Left renal pelvis (tissue), 4 donors: Measurements from ENCODE around the gene SMCHD1. TPM values are rescaled to one million over a fixed set of nuclear protein-coding genes. Genes with fewer than 3 reads are reported as not detected.

Source experiments
- DNase-seq, 4 donors: peaks; one replicate each; pipeline ENCODE4 v3.0.0-alpha.2; 2013; ENCODE audit warnings: low read depth in 4 of 4, low spot score in 3 of 4
- polyA plus RNA-seq, 4 donors: library from polyadenylated mRNA; unstranded; fragments of 120-200 nt; gene quantifications; one replicate each; pipeline ENCODE4 v1.2.1, GENCODE V29; 2013; ENCODE audit not compliant: insufficient read length in 4 of 4

Gene SMCHD1
- 10 to 100 TPM; 57.4 to 68.5 (median 64.2) TPM for polyA plus RNA-seq

DNA sequence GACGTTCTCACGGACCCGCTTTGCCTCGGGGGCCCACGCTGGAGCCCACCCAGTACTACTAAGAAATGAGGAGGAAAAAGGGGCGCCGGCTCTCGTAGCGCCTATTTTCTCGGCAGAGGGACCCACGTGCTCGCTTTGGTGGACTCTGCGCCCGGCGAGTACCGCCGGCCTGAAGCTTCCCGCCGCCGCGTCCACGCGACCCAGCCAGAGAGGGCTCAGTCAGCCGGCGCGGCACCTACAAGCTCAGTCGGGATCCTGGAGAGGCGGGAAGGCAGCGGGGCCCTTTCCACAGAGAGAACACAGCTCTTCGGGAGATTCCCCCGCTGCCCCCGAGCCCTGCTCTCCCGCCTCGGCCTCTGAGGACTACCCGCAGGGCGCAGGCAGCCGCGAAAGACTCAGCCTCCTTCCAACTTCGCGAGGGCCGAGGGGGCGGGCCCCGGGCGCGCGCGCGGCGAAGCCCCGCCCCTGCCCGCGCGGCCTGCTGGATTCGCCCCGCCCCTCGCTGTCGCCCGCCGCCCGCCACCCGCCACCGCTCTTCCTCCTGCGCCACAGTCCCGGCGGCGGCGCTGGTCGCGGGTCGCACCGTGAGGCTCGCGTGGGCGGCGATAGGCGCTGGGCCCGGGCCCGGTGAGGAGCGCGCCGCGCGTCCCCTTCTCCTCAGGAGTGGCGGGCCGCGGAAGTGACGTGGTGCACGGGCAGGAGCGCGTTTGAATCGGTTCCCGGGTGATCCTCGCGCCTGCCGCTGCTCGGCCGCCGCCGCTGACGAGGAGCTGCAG is at the start of gene SMCHD1:
Gene SMCHD1 (plus strand): TSS at position 549 of the 776 bp plus-strand sequence. CDS start 350 bp downstream, outside the sequence.
- peak; percentile 55 to 71 (median 66) for DNase-seq

DNA sequence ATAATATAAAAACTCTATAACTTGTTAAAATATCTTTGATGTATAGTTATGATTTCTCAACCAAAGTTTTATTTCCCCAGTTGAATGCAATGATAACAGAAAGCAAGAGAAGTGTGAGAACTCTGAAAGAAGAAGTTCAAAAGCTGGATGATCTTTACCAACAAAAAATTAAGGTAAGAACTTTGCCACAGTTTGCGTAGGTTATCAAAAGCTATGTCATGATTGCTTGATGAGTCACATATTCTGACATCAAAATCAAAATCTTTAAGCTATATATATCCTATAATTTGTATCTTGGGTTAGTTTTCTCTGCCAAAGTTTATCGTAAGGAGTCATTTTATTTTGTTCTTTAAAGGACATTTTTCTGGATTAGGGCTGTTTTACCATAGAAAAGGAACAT is 49.2 kb upstream of the SMCHD1 start:
- no peak for DNase-seq

DNA sequence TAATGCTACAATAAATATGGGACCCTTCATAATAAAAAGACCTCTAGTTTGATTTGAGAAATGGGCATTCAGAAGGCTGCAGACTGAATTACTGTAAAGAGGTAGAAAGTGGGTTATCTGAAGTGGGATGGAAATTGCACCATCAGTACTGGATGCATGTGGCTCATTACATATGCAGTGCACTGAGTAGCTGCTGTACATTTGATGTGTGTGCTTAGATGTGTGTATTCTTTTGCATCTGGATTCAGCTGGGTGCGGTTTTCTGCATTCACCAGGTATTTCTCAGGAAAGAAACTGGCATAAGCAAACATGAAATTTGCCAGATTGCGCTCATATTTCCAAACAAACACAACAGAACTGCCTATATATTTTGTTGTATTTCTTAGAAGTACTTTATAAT is 45.9 kb upstream of the SMCHD1 start:
- DNase-seq = no peak

DNA sequence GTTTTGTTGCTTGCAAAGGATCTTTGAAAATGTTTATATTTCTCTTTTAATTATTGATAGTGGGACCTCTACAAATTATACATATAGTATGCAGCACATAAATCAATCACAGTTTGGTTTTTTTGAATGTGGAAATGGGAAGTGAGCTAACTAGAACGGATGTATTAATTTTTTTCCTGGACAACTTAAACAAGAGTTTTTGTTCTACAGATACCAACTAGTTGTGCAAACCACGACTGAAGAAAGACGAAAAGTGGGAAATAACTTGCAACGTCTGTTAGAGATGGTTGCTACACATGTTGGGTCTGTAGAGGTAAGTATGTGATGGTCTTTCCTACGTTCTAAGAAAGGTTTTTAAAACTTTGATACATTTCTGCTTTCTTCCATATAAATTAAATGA is 45.0 kb upstream of the SMCHD1 start:
- DNase-seq = no peak

DNA sequence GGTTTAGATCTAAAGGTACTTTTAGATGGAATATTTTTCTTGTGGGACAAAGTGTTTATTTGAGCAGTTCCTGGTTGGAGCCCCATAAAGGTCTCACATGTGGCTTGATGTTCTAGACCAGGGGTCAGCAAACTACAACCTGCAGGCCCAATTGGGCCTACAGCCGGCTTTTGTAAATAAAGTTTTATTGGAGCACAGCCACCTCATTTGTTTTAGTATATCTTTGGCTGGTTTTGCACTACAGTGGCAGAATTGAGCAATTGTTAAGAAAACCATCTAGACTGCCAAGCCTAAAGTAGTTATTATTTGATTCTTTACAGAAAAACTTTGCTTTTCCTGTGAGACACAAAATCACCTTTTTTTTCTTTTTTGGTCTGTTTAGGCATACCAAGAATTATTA is 42.5 kb upstream of the SMCHD1 start:
- no peak for DNase-seq

DNA sequence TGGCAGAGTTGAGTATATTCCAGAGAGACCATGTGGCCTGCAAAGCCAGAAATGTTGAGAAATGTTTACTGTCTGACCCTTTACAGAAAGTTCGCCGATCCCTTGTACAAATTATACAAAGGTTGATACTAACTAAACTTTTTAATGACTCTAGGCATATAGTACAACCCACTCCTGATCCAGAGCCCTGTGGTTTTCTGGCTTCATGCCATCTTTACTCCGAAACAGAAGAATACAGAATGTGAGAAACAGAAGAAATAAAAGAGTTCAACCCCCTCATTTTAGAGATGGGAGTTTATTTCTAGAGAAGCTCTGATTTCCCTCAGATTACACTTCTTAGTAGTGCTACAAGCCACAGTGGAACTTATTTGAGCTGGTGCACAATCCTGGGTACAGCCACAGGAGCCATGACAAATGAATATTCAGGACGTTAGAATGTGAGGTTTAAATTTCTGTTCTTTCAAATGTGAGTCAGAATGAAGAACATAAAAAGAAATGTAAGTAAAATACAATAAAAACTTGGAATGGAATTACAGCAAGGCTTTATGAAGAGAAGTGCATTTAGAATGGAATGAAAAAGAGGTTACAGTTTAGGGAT is 38.0 kb upstream of the SMCHD1 start:
- DNase-seq = no peak

DNA sequence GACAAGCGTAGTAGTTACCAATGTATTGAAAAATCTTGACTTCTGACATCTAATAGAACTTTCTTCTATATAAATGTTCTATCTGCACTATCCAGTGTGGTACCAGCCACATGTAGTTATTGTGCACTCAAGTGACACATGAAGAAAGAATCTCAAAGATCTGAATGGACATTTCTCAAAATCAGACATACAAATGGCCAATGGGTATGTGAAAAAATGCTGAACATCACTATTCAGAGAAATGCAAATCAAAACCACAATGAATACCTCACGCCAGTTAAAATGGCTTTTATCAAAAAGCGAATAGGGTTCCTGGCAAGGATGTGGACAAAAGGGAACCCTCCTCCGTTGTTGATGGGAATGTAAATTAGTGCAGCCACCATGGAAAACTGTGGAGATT is 37.5 kb upstream of the SMCHD1 start:
- no peak for DNase-seq

DNA sequence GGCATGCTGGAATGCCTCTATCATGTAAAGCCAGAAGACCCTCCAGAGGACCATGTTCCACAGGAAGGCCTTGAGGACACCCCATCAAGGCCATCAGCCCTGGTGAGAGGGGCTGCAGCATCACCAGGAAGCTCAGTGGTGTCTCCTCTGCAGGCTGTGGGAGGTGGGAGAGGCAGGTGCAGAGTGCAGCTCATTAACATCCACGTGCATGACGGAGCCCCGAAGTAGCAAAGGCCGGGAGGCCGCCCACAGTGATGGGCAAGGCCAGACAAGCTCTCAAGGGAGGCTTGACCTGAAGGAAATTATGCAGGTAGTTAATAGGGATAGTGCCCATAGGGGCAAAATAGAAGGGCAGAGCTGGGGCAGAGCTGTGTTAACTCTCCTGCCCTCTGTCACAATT is 30.3 kb upstream of the SMCHD1 start:
- no peak for DNase-seq

DNA sequence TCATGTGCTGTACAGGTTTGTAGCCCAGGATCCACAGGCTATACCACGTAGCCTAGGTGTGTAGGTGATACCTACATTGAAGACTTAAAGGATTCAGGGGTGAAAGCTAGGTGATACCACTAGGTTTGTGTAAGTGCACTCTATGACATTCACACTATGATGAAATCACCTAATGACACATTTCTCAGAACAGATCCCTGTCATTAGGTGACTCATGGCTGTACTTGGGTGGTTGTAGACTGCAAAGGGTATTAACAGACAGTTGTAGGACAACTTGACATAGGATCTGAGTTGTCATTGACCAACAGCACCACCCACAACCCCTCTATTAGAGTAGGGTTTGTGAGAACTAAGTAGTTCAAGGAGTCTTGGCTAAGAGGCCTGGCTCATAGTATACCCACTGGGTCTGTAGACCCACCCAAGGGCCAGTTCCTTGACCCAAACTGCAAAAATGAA is 27.7 kb upstream of the SMCHD1 start:
- DNase-seq = no peak

DNA sequence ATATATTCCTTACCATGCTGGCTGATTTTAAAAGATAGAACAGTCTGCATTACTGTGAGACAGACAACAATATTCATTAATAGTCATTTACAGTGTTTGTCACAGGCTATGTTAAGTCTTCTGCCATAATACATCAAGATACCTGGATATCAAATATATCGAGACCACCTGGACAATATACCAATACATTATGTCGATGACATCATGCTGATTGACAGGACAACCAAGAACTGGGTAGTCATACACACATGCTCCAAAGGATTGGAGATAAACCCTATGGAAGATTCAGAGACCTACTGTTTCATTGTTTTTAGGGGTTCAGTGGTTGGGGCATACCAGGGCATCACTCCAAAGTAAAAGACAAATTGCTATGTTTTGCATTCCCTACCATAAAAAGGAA is 26.5 kb upstream of the SMCHD1 start:
- DNase-seq = no peak

DNA sequence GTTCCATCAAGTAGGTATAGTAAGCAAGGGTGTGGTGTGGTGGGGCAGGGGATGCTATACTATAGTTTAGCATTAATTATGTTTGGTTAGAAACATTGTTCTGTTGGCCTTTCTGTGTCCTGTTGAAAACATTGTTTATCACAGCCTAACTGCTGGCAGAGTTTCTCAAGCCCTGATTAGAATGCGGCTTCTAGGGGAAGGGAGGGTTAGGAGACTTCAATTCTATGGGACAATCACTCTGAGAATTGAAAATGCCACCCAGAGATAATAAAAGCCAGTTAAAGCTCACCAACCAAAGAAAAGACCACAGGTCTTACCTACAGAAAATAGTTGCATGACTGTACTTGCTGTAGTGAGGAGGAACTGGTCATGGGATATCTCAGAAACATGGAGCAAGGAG is 19.9 kb upstream of the SMCHD1 start:
- DNase-seq = no peak

DNA sequence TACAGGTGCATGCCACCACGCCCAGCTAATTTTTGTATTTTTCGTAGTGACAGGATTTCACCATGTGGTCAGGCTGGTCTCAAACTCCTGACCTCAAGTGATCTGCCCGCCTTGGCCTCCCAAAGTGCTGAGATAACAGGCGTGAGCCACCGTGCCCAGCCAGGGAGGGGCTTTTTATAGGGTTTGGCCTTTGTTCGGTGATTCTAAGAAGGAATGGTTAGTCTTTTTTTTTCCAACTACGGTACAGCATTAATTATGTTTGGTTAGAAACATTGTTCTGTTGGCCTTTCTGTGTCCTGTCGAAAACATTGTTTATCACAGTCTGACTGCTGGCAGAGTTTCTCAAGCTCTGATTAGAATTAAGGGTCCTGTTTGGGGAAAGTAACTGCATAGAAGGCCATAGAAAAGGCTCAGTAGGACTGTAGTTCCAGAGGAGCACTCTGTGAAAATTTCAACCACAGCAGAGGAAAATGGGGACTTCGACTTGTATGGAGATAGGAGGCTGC is 19.3 kb upstream of the SMCHD1 start:
- DNase-seq = peak in 1 of 4 donors; percentile 8

DNA sequence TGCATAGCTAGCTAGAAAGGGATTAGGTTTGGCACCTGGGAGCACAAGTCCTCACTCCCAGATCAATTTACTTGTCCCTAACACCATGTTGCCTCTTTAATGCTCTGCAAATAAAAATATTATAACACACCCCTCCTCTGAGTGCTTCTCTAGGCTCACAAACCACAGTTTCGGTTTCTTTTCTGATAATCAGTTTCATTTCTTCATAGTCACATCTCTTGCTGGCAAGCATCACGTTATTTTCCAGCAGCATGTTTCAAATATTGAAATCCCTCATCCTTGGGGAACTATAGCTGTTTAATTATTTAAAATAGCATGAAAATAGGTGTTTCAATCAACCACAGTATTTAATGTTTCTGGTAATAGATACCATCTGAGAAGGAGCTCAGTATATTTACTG is 13.9 kb upstream of the SMCHD1 start:
- no peak for DNase-seq

DNA sequence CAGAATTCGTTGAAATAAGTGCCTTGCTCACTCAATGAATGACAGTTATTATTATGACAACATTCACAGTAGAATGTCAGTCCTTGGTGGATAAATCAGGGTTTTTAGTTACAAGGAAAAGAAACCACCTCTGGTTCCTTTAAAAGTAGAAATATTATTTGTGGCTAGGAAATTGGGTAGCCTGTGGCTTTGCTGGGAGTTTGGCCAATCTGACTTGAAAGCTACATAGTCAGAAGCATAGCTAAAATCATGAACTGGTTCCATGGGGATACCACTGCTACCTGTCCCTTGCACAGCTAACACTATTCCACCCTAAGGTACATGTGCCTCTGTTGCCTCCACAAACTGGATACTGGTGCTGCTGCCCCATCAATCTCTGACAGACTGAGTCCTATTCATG is 12.8 kb upstream of the SMCHD1 start:
- DNase-seq = no peak

DNA sequence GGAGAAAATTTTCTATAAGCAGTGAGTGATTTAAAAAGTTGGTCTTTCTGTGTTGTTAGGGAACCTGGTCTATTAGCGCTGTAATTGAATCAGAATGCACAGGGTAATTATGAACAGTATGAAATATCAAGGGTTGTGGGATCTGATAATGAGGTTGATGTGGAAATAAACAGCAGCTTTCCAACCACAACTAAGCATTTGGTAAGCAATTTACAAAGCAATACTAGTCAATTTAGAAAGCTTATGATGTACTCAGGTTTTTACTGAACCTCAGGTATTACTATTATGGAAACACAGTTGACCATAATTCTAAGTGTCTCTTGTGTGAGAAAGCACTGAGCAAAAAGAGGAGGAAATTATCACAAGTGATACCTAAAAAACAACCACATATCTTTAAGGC is 11.0 kb upstream of the SMCHD1 start:
- no peak for DNase-seq

DNA sequence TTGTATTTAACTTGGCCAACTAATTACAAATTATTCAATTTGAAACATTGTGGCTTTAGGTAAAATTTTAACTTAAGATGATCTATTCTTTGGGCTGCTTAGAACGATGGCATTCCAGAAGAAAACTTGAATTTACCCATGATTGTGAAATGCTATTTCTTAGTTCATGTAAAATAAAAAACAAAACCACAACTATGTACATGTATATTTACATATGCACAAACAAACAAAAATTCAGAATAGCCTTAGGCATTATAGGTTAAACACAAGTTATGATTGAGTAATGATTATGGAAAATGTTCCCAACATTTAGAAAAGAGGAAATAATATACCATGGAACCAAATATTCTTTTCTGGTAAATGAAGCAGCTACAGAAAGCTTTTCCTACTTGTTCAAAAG is 3.5 kb upstream of the SMCHD1 start:
- no peak for DNase-seq

DNA sequence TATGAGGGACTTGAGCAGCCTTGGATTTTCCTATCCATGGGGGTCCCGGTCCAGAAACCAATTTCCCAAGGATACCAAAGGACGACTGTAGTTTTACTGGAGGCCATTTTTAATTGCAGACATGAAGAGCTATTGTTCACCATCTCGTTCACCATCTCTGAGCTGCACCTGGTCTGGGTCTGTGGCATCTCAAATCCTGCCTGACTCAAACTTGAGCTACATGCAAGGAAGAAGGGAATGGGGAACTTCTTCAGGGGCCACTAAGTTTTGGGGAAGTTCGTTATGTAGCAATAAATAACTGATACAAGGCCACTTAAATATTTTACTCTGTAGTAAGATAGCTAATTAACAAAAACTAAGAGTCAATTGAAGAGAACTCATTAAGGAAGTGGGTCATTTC is 2.1 kb upstream of the SMCHD1 start:
- no peak for DNase-seq

DNA sequence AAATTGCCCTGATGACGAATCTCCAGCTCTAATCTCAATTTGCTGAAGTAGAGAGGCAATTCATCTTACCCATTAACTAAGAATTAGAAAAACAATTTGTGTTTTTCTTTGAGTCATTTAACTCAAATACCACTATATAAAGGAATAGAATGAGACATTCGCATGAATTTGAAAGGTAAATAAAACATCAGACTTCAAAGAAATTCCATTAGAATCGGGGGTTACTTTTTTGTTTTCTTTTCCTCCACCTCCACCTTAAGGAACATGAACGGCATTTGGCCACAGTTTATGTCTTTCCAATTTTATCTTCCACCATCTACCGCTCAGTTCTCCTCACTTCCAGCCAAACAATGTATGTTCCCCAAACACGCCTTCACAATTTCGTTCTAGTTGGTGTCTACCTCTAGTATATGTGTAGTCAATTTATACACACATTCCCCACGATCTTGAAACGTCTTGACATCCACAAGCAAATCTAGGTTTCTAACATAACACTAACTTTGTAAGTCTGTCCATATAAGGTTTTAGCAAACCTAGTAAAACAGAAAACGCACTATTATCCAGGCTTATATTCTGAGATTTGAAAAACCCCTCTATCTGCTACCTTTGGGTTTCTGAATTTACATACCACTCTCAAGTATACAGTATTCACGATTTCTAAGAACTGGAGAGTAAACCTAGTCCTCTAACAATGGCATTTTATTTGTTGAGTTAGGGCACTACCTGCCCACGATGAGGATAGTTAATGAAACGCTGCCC is 1.2 kb upstream of the SMCHD1 start:
- DNase-seq = peak in 1 of 4 donors; percentile 51

DNA sequence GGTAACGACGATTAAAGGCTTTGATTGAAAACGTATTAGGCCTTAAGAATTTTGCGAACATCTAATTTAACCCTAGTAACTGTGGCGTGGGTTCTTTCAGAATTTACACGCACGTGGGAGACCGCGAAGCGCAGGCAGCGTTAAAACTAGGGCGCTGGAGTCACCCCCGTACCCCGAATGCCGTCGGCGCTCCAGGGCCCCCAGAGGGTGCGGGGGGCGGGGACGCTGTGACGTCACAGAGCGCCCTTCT is 673 bp upstream of the SMCHD1 start:
- DNase-seq = peak in 1 of 4 donors; percentile 26

DNA sequence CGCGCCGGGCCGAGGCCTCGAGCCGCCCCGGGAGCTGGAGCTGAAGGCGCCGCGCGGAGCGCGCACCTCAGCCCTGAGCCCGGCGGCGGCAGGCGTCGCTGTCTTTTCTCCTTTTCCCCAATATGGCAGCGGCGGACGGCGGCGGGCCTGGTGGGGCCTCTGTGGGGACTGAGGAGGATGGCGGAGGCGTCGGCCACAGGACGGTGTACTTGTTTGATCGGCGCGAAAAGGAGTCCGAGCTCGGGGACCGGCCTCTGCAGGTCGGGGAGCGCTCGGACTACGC is 369 bp downstream of the SMCHD1 start:
- peak in 1 of 4 donors; percentile 25 for DNase-seq

DNA sequence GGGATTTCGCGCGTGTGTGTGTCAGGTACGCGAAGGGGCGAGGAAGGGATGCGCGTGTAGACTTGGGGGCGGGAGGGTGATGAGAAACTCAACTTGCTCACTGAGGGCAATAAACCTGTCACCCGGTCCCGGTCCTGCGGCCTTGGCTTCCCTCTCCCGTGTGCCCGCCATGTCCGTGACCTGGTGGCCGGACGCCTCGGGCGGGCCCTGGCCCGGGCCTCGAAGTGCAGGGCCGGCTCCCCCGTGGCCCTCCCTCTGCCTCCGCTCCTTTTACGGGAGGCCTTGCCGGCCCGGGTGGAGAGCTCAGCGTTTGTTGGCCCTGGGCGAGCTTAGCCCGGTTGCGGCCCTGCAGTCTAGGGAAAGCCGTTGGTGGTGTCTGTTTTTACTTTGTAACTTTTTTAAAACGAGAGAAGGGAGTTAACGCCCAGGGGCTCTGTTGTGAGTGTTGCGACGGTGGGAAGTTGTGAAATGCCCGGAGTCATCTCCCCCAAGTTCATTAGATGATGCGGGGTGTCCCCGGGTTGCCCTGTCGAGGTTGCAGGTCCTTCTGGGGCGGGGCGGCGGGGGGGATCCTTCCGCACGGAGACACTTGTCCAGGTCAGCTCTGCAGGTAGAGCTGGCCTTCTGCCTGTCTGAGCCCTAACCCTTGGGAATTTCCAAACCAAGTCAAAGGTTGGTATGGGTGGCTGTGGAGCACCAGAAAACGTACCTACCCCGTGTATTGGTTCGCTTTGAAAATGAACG is 883 bp downstream of the SMCHD1 start:
- peak; percentile 25 to 42 (median 32) for DNase-seq
